Ureter (tissue), 1 donor: Measurements from ENCODE around the gene PRKCB. TPM values are rescaled to one million over a fixed set of nuclear protein-coding genes. Genes with fewer than 3 reads are reported as not detected.
"Not testable (repeated sequence)": the region's sequence is repeated elsewhere in the genome, so short reads cannot be mapped to it uniquely, and the experiment has no call there.

Source experiments
- DNase-seq: peaks from one replicate; pipeline ENCODE4 v3.0.0-alpha.2; 2020; ENCODE audit warnings: low spot score
- total RNA-seq: library from RNA; stranded (reverse); gene quantifications from one replicate; pipeline ENCODE4 v1.2.4, GENCODE V29; 2023
- donor health status: DM: yes; HTN: yes; CAD: no.

Gene PRKCB
- total RNA-seq, 1 donor from 2014 or later: 14.3 TPM

GRCh38 chr16:24228514-24228913 lies 392.7 kb downstream of the PRKCB start:
- DNase-seq: no peak

DNA sequence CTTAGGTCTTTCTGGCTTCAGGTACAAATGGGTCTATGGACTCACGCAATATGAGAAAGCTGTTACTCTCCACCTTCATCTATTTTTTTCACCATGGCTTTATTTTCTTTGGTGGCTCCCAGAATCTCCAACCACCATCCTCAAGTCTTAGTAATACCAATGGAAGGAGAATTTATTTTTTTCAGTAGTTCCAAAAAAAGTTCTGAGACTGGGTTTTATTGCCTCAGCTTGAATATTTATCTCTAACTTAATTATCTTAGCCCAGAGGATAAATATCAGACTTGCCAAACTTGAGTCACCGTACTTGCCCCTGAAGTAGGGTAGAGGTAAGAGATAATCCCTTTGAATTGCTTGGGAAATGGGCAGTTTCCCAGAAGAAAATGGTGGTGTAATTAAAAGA lies 397.2 kb downstream of the PRKCB start:
- no peak for DNase-seq

GRCh38 chr16:24234737-24235136 lies 399.0 kb downstream of the PRKCB start:
- no peak for DNase-seq

DNA sequence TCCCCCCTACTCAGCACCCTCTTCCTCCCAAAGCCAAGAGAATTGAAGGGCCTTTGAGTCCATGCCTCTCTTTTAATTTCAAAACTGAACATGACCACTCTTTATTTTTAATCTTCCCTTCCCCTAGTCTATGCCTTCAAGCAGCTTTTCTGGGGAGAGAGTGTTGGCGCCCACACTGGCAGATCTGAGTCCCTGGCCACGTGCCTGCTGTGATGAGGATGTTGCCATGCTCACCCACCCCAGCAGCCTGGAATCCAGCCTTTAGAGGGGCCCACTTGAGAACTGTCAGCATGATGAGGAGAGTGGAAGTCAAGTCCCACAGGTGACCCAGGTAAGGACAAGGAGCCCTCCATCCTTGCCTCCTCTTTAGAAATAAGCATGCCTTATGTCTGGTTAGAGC lies 400.0 kb downstream of the PRKCB start:
- no peak for DNase-seq

- not testable (repeated sequence) for DNase-seq
These were observed 403.1 kb downstream of the PRKCB start for GRCh38 chr16:24238846-24239245.

DNA sequence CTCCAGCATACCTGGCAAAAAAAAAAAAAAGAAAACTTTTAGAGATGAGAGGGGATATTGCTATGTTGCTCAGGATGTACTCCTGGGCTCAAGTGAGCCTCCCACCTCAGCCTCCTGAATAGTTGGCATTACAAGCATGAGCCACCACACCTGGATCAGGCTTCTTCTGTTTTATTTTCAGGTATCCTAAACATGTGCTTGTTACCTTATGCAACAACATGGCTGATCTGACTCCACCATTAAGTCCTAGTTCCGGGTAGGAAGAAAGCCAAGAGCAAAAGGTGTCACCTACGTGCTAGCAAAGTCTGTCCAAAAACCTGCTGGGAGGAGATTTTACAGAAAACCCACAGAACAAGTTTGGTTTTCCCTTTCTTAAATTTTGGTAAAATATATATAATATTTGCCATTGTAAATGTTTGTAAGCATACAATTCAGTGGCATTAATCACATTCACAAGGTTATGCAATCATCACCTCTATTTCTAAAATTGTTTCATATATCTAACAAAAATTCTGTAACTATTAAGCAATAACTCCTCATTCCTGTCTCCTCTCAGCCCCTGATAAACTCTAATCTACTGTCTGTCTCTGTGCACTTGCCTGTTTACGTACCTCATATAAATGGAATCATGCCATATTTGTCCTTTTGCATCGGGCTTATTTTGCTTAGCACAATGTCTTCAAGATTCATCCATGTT lies 411.3 kb downstream of the PRKCB start:
- no peak for DNase-seq

DNA sequence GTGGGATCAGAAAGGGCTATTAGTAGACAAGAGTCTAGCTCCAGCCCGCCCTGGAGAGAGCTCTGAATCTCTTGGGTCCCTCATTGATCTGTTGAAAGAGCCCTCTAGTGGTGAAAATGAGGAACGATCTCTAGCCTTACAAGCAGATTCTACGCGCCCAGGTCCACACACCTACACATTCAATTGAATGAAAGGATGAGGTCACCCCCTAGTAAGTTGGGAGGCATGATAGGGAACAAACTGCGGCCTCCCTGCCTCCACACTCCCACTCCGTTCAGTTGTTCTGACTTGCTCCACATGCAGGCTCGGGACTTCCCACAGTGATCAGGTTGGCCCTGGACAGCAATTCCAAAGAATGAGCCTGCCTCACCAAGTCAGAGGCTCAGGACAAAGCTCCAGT lies 417.4 kb downstream of the PRKCB start:
- no peak for DNase-seq

- DNase-seq: no peak
These were observed 419.9 kb downstream of the PRKCB start, which contains the start of gene CACNG3 for GRCh38 chr16:24255456-24256371. Gene CACNG3, plus strand, starts transcription at chr16:24256335. Its CDS starts 420 bp downstream, at chr16:24256755.

GRCh38 chr16:24257958-24258357 lies 422.2 kb downstream of the PRKCB start:
- DNase-seq: no peak

GRCh38 chr16:24258791-24259190 lies 423.0 kb downstream of the PRKCB start:
- DNase-seq: no peak

- no peak for DNase-seq
These were observed 427.0 kb downstream of the PRKCB start for GRCh38 chr16:24262816-24263215.

Other genes with a start within 250 kb of the PRKCB start
- 60.1 TPM for gene NDUFAB1, start 239.7 kb upstream of the PRKCB start, total RNA-seq
- gene PALB2, start 194.7 kb upstream of the PRKCB start, total RNA-seq: 21.3 TPM
- 76.8 TPM for gene DCTN5, start 194.5 kb upstream of the PRKCB start, total RNA-seq
- gene PLK1, start 157.1 kb upstream of the PRKCB start, total RNA-seq: 2.1 TPM
- gene ERN2, start 122.8 kb upstream of the PRKCB start, total RNA-seq: 87.6 TPM
- 7.9 TPM for gene CHP2, start 81.0 kb upstream of the PRKCB start, total RNA-seq